Heart left ventricle (tissue), 16 donors: Measurements from ENCODE around the gene C11orf42. TPM values are rescaled to one million over a fixed set of nuclear protein-coding genes. Genes with fewer than 3 reads are reported as not detected.
A peak's percentile ranks its signal among the peaks of the same experiment; 100 is the strongest.

Experiments
- ATAC-seq, 4 donors: fragments of 200-7000 bp; cut with Tn5 transposase; one replicate each; pipeline ENCODE4 v1.9.1; 2020 to 2022; ENCODE audit warnings: moderate library complexity in 4 of 4, mild to moderate bottlenecking in 3 of 4, moderate number of reproducible peaks in 1 of 4
- DNase-seq, 5 donors: peaks; one replicate each; pipeline ENCODE4 v3.0.0-alpha.2; 2020
- H3K27ac ChIP-seq, 12 donors: fragments of 200-600 bp; sonication (generic) in 4 of 12; one replicate each; pipeline versions ENCODE4 v1.5.0 to v1.8.0; 2016 to 2022; ENCODE audit warnings: mild to moderate bottlenecking in 2 of 12
- H3K27me3 ChIP-seq, 9 donors: fragments of 200-600 bp; sonication (generic) in 2 of 9; one replicate each; pipeline versions ENCODE4 v1.5.1 to v1.8.0; 2016 to 2022; ENCODE audit warnings: mild to moderate bottlenecking in 3 of 9
- H3K36me3 ChIP-seq, 9 donors: fragments of 200-600 bp; sonication (generic) in 2 of 9; one replicate each; pipeline versions ENCODE4 v1.5.0 to v1.8.0; 2018 to 2022; ENCODE audit warnings: mild to moderate bottlenecking in 2 of 9
- H3K4me1 ChIP-seq, 12 donors: fragments of 200-600 bp; sonication (generic) in 4 of 12; one replicate each; pipeline versions ENCODE4 v1.5.0 to v1.8.0; 2016 to 2022; ENCODE audit warnings: mild to moderate bottlenecking in 3 of 12
- H3K4me3 ChIP-seq, 12 donors: fragments of 200-600 bp; sonication (generic) in 4 of 12; one replicate each; pipeline versions ENCODE4 v1.5.0 to v1.8.0; 2017 to 2022; ENCODE audit warnings: mild to moderate bottlenecking in 9 of 12, moderate library complexity in 4 of 12
- H3K9me3 ChIP-seq, 12 donors: fragments of 200-600 bp; sonication (generic) in 4 of 12; one replicate each; pipeline versions ENCODE4 v1.5.0 to v1.8.0; 2016 to 2022; ENCODE audit warnings: mild to moderate bottlenecking in 1 of 12
- CTCF ChIP-seq, 12 donors: fragments of 200-600 bp; sonication (generic) in 4 of 12; IDR thresholded peaks; one replicate each; pipeline versions ENCODE4 v1.5.0 to v1.8.0; 2018 to 2022; ENCODE audit warnings: antibody characterized with exemption in 12 of 12, mild to moderate bottlenecking in 5 of 12
- POLR2A ChIP-seq, 2 donors: fragments of 450-650 bp; IDR thresholded peaks; one replicate each; pipeline ENCODE4 v1.6.1; 2017; ENCODE audit warnings: antibody characterized with exemption in 2 of 2, mild to moderate bottlenecking in 2 of 2, moderate library complexity in 2 of 2
- WGBS, 4 donors: extraction: QIAGEN DNeasy Blood & Tissue Kit in 2 of 4; methylation state at CpG; one replicate each; pipeline versions ENCODE4 v1.1.5 to v1.1.7; 2013 to 2018; 5-methylcytosine and 5-hydroxymethylcytosine counted together
- intact Hi-C, 10 donors: fragments of 100-400 bp; cut with DNase I; formaldehyde crosslinking; loops; one replicate each; pipeline versions ENCODE4 v1.11.1 to v1.14.2; 2022
- polyA plus RNA-seq, 2 donors: library from polyadenylated mRNA; stranded (reverse); fragments of 200-250 nt; gene quantifications; one replicate each; pipeline ENCODE4 v1.2.3, GENCODE V29; 2013
- total RNA-seq, 9 donors: library from RNA; depleted of rRNA in 2 of 9; stranded (reverse); fragments of >200 nt in 2 of 9; fragmentation: NEBNext Ultra II Directional in 3 of 9; extraction: Animal tissue kit (Norgen Biotek cat#: 25700) in 3 of 9; gene quantifications; one replicate each; pipeline versions ENCODE4 v1.1.0 to v1.2.4, GENCODE V29; 2016 to 2023
- donor health status: ischemic (EF 13 %, LVEDD 7.1; RV severe dilation, severe dysfunction).
- donor health status: healthy with polysubstance abuse.
- donor health status: DM: no; HTN: yes; CAD: no.
- donor health status: DM: no; HTN: no; CAD: no.
- donor health status: ischemic (EF 25% LVEDD 6.9; RV normal size, moderate dysfunction).
- donor health status: ischemic (EF 25% LVEDD 5.7; RV mildly dilated, moderate dysfunction).
- donor health status: healthy.
- donor health status: DM: yes; HTN: yes; CAD: no.
- donor health status: ischemic (EF 35%, LVEDD 5.7; RV mildly dilated, moderate dysfunction).
- donor health status: nonischemic (EF 11% LVEDD 7.7; RV severe dilation, severe dysfunction).
- donor health status: DM: yes; HTN: yes; CAD: no.
- donor health status: PGD.
- donor health status: ischemic (EF 29% LVEDD 5.4; RV normal size, mild dysfunction).
- donor health status: nonischemic (EF 23%, LVEDD 6.1; RV moderate dilation, normal function).

Gene C11orf42
- total and polyA plus RNA-seq, 11 donors, result not detected

- H3K36me3 ChIP-seq, result peaks cover 0 to 100% (median 96%) of the 10 kb centered on the region in 9 donors
- no peaks in the 10 kb centered on the region for H3K9me3 ChIP-seq
- TF ChIP-seq POLR2A (IDR thresholded peaks at IDR 0.05) (no peak), CTCF (IDR thresholded peaks at IDR 0.05) (no peak)
- no peak for DNase-seq
- H3K27me3 ChIP-seq, result no peaks in the 10 kb centered on the region
- peaks cover 0 to 24% (median 3%) of the 10 kb centered on the region in 12 donors for H3K4me1 ChIP-seq
- intact Hi-C loops, result no loop called here
- ATAC-seq, result peak in 3 of 4 donors; percentile 79 to 90 (median 87)
- 41 to 57% (median 49%) methylated on average over 2 of the region's 2 CpGs for WGBS, 4 donors
- H3K4me3 ChIP-seq, result no peak overlapping the region
- peak overlapping the region in 8 of 12 donors; percentile 18 to 71 (median 46) for H3K27ac ChIP-seq
These were observed 14.0 kb downstream of the C11orf42 start for GRCh38 chr11:6219359-6219758.

GRCh38 chr11:6223854-6224253 is 18.5 kb downstream of the C11orf42 start:
- TF ChIP-seq CTCF (IDR thresholded peaks at IDR 0.05), result no peak
- TF ChIP-seq POLR2A (IDR thresholded peaks at IDR 0.05), result no peak
- no peak for ATAC-seq
- Histone ChIP-seq H3K4me1 (peaks cover 3 to 43% (median 21%) of the 10 kb centered on the region in 12 donors), H3K9me3 (no peaks in the 10 kb centered on the region), H3K27ac (peak overlapping the region in 1 of 12 donors; percentile 63), H3K4me3 (no peak overlapping the region), H3K27me3 (no peaks in the 10 kb centered on the region), H3K36me3 (peaks cover 0 to 56% (median 52%) of the 10 kb centered on the region in 9 donors)
- WGBS, 4 donors, result 95 to 97% (median 96%) methylated on average over 17 of the region's 17 CpGs
- intact Hi-C loops, result no loop called here
- DNase-seq, result no peak

- DNase-seq (no peak), ATAC-seq (no peak)
- Histone ChIP-seq H3K4me1 (peaks cover 3 to 40% (median 21%) of the 10 kb centered on the region in 12 donors), H3K27me3 (no peaks in the 10 kb centered on the region), H3K27ac (peak overlapping the region in 1 of 12 donors; percentile 63), H3K4me3 (no peak overlapping the region), H3K9me3 (no peaks in the 10 kb centered on the region), H3K36me3 (peaks cover 0 to 50% (median 48%) of the 10 kb centered on the region in 9 donors)
- intact Hi-C loops, result no loop called here
- WGBS, 4 donors, result 90 to 98% (median 96%) methylated on average over 3 of the region's 3 CpGs
- TF ChIP-seq POLR2A (IDR thresholded peaks at IDR 0.05) (no peak), CTCF (IDR thresholded peaks at IDR 0.05) (no peak)
These were observed 19.1 kb downstream of the C11orf42 start for GRCh38 chr11:6224421-6224820.

GRCh38 chr11:6225024-6225423 is 19.7 kb downstream of the C11orf42 start:
- intact Hi-C loops, result no loop called here
- peak in 1 of 4 donors; percentile 33 for ATAC-seq

More at GRCh38 chr11:6225024-6225423, 19.7 kb downstream of the C11orf42 start:
- Histone ChIP-seq H3K4me3 (no peak overlapping the region), H3K27me3 (no peaks in the 10 kb centered on the region), H3K9me3 (no peaks in the 10 kb centered on the region), H3K36me3 (peaks cover 0 to 44% (median 42%) of the 10 kb centered on the region in 9 donors), H3K4me1 (peaks cover 3 to 40% (median 18%) of the 10 kb centered on the region in 12 donors), H3K27ac (peak overlapping the region in 8 of 12 donors; percentile 2 to 68 (median 40))
- WGBS, 4 donors, result 17 to 40% (median 25%) methylated on average over 1 of the region's 1 CpG
- TF ChIP-seq POLR2A (IDR thresholded peaks at IDR 0.05), result no peak
- TF ChIP-seq CTCF (IDR thresholded peaks at IDR 0.05), result no peak
- DNase-seq, result no peak
